ENCODE results near the gene NT5DC2.

DNA sequence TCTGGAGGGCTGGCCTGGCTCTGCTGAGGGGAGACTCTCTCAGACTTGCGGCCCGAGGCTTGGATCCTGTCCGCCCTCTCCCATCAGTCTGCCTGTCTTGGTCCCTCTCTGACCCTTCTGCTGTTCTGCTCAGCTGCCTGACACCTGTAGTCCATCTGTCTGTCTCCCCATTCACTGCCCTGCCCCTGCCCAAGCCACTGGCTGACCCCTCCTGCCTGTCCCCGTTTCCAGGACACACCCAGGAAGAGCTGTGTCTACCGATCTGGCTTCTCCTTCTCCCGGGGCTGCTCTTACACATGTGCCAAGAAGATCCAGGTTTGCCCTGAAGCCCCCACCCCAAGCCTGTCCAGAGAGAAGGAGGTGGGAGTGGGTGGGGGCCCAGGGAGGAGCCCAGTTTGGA, 18.5 kb downstream of the NT5DC2 start:
- TF ChIP-seq EZH2 (IDR thresholded peaks at IDR 0.05; ENCODE audit: low read depth): no peak
- TF ChIP-seq, protein P1, sequence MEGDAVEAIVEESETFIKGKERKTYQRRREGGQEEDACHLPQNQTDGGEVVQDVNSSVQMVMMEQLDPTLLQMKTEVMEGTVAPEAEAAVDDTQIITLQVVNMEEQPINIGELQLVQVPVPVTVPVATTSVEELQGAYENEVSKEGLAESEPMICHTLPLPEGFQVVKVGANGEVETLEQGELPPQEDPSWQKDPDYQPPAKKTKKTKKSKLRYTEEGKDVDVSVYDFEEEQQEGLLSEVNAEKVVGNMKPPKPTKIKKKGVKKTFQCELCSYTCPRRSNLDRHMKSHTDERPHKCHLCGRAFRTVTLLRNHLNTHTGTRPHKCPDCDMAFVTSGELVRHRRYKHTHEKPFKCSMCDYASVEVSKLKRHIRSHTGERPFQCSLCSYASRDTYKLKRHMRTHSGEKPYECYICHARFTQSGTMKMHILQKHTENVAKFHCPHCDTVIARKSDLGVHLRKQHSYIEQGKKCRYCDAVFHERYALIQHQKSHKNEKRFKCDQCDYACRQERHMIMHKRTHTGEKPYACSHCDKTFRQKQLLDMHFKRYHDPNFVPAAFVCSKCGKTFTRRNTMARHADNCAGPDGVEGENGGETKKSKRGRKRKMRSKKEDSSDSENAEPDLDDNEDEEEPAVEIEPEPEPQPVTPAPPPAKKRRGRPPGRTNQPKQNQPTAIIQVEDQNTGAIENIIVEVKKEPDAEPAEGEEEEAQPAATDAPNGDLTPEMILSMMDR (conservative IDR thresholded peaks at IDR 0.05): no peak

Data from PC-9 (cell line).